GM12891 (cell line): Measurements from ENCODE around the gene NLRP6.

Source experiments
- PAX5 ChIP-seq: IDR thresholded peaks from 2 replicates; pipeline ENCODE4 v1.6.1; 2011; ENCODE audit warnings: low read length, moderate library complexity, mild to moderate bottlenecking; ENCODE audit not compliant: insufficient read depth, severe bottlenecking
- POLR2A ChIP-seq: IDR thresholded peaks from 2 replicates; pipeline ENCODE4 v1.6.1; 2011; ENCODE audit warnings: low read depth, low read length, control low read depth
- POLR2AphosphoS5 ChIP-seq: IDR thresholded peaks from 2 replicates; pipeline ENCODE4 v1.6.1; 2011; ENCODE audit warnings: low read depth, low read length, control low read depth
- POU2F2 ChIP-seq: IDR thresholded peaks from 2 replicates; pipeline ENCODE4 v1.6.1; 2011; ENCODE audit warnings: low read depth, mild to moderate bottlenecking, control low read depth, low read length, moderate library complexity
- TAF1 ChIP-seq: IDR thresholded peaks from 2 replicates; pipeline ENCODE4 v1.6.1; 2011; ENCODE audit warnings: low read depth, low read length, control low read depth

- TF ChIP-seq POU2F2 = no peak
- no peak for TF ChIP-seq POLR2A
- no peak for TF ChIP-seq TAF1
- no peak for TF ChIP-seq POLR2AphosphoS5
- TF ChIP-seq PAX5 = no peak
Measured at GRCh38 chr11:280706-281485, 2.7 kb downstream of the NLRP6 start.
